ENCODE measurements around the gene RPS21. TPM values are rescaled to one million over a fixed set of nuclear protein-coding genes. Genes with fewer than 3 reads are reported as not detected.

The RPS21 gene
- total and polyA plus RNA-seq, 2 of the 13 experiments (the other 11 are each of a cell fraction or from before 2014, with no cell fraction given), result 2,647 to 11,063 TPM

- TF ChIP-seq, protein P1, sequence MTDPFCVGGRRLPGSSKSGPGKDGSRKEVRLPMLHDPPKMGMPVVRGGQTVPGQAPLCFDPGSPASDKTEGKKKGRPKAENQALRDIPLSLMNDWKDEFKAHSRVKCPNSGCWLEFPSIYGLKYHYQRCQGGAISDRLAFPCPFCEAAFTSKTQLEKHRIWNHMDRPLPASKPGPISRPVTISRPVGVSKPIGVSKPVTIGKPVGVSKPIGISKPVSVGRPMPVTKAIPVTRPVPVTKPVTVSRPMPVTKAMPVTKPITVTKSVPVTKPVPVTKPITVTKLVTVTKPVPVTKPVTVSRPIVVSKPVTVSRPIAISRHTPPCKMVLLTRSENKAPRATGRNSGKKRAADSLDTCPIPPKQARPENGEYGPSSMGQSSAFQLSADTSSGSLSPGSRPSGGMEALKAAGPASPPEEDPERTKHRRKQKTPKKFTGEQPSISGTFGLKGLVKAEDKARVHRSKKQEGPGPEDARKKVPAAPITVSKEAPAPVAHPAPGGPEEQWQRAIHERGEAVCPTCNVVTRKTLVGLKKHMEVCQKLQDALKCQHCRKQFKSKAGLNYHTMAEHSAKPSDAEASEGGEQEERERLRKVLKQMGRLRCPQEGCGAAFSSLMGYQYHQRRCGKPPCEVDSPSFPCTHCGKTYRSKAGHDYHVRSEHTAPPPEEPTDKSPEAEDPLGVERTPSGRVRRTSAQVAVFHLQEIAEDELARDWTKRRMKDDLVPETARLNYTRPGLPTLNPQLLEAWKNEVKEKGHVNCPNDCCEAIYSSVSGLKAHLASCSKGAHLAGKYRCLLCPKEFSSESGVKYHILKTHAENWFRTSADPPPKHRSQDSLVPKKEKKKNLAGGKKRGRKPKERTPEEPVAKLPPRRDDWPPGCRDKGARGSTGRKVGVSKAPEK (CRISPR knock-in tag; IDR thresholded peaks at IDR 0.05; ENCODE audit: borderline replicate concordance), result 0 out of 2 replicates have a peak, but pooled peaks have one; percentile 18
- TF ChIP-seq ZNF318 (CRISPR knock-in tag; IDR thresholded peaks at IDR 0.05) (no peak), ZNF18 (CRISPR knock-in tag; IDR thresholded peaks at IDR 0.05; ENCODE audit: insufficient replicate concordance) (no peak), PREB (CRISPR knock-in tag; IDR thresholded peaks at IDR 0.05) (peak; percentile 81), GPBP1L1 (CRISPR knock-in tag; IDR thresholded peaks at IDR 0.05) (no peak), ARID2 (CRISPR knock-in tag; IDR thresholded peaks at IDR 0.05; ENCODE audit: borderline replicate concordance) (peak; percentile 97), THAP11 (CRISPR knock-in tag; IDR thresholded peaks at IDR 0.05) (0 out of 2 replicates have a peak, but pooled peaks have one; percentile 18), POLR2A (IDR thresholded peaks at IDR 0.05; ENCODE audit: insufficient read depth in 1 of 2, low read depth in 2 of 2, low read length in 2 of 2) (no peak; a peak in 1 of 4 replicates), ZNF331 (CRISPR knock-in tag; IDR thresholded peaks at IDR 0.05) (peak; percentile 58; the same call in 1 of the 2 replicates), RXRA (CRISPR knock-in tag; IDR thresholded peaks at IDR 0.05) (peak; percentile 46; the same call in 1 of the 2 replicates), ZNF629 (CRISPR knock-in tag; conservative IDR thresholded peaks at IDR 0.05) (peak; percentile 57)
These were observed 24.7 kb downstream of the RPS21 start (continued) for GRCh38 chr20:62411479-62412193.

Measured in HepG2 (cell line).